ENCODE measurements around the gene TCF20. TPM values are rescaled to one million over a fixed set of nuclear protein-coding genes. Genes with fewer than 3 reads are reported as not detected.

Gene TCF20
- total RNA-seq, 2 experiments from 2014 or later, result 77.0 to 87.4 TPM

Other genes starting within 250 kb of the TCF20 start
- 10 to 100 TPM; 15.9 to 18.4 TPM for gene NAGA, start 199.8 kb downstream of the TCF20 start, total RNA-seq
- gene PHETA2, start 196.4 kb downstream of the TCF20 start, total RNA-seq, result 1 to 10 TPM; 2.8 to 3.3 TPM
- 10 to 100 TPM; 82.1 to 84.9 TPM for gene SMDT1, start 191.0 kb downstream of the TCF20 start, total RNA-seq
- 10 to 100 TPM; 69.0 to 73.5 TPM for gene NDUFA6, start 179.9 kb downstream of the TCF20 start, total RNA-seq
- 1 to 10 TPM; 3.7 to 4.4 TPM for gene CYP2D6, start 139.8 kb downstream of the TCF20 start, total RNA-seq
- gene NFAM1, start 161.8 kb upstream of the TCF20 start, total RNA-seq, result under 1 TPM; 0.22 to 0.26 TPM
- gene RRP7A, start 249.1 kb upstream of the TCF20 start, total RNA-seq, result 10 to 100 TPM; 69.9 to 72.1 TPM

Data from activated naive CD8-positive, alpha-beta T cell treated with anti-CD3 and anti-CD28 coated beads, Interleukin-2, amount 10 ng/mL, durations not matched to agents 7 days and 5 days (primary cell).